ENCODE results near the gene NOL6.
"Not testable (repeated sequence)": the region's sequence is repeated elsewhere in the genome, so short reads cannot be mapped to it uniquely, and the experiment has no call there.

NOL6 gene

DNA sequence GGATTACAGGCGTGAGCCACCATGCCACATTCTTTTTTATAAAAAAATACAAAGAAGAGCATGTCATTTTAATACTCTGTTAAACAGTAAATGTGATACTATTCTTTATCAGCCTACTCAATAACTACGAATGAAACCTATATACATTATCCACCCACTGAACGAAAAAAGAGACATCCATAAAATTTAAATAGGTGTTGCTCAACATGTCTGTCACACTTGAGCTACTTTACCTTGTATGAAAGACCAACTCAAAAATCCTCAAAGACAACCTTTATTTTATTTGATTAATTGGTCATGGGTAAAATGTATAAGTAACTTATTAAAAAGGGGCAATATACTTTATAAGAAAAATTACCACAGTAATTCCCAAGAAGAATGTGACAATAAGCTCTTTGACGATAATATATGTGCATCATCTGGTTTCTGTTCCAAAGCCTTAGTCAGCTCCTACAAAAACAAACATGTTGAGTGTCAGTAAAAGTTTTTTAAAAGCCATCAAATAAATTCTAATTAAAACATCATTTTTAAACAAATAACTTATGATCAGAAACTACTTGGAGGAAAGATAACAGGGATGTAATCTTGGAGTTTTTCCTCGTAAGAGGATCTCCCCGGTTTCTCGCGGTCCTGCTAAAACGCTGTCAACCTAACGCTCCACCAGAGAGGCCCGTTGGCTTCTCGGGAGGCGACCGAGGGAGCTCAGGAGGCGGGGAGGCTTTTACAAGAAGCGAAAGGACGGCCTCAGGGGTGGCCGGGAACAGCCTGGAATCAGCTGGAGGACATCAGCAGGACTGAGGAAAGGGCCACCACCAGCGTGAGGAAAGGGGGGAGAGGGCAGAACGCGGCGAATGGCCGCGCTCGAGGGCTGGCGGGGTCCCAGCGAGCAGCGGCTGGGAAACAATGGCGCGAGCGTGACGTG lies 36.8 kb upstream of the NOL6 start:
- POLR2A ChIA-PET: interaction anchor here (0.6 kb wide), 1 partner anchor 30 kb away, joined by 3 read pairs; no protein-coding TSS in a partner anchor
- CTCF ChIA-PET: interaction anchor here (0.8 to 1.3 kb wide), 2 partner anchors 37 to 95 kb away, joined by 3 read pairs; partner anchors contain the start of gene NOL6
- DNase-seq (ENCODE audit: low read depth, low spot score): no peak
- H3K4me3 ChIP-seq (ENCODE audit: low read depth, low read length): peak overlapping the region; percentile 70
- TF ChIP-seq, protein P1, sequence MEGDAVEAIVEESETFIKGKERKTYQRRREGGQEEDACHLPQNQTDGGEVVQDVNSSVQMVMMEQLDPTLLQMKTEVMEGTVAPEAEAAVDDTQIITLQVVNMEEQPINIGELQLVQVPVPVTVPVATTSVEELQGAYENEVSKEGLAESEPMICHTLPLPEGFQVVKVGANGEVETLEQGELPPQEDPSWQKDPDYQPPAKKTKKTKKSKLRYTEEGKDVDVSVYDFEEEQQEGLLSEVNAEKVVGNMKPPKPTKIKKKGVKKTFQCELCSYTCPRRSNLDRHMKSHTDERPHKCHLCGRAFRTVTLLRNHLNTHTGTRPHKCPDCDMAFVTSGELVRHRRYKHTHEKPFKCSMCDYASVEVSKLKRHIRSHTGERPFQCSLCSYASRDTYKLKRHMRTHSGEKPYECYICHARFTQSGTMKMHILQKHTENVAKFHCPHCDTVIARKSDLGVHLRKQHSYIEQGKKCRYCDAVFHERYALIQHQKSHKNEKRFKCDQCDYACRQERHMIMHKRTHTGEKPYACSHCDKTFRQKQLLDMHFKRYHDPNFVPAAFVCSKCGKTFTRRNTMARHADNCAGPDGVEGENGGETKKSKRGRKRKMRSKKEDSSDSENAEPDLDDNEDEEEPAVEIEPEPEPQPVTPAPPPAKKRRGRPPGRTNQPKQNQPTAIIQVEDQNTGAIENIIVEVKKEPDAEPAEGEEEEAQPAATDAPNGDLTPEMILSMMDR (IDR thresholded peaks at IDR 0.05; ENCODE audit: insufficient read depth, low read length, missing control alignments): no peak

DNA sequence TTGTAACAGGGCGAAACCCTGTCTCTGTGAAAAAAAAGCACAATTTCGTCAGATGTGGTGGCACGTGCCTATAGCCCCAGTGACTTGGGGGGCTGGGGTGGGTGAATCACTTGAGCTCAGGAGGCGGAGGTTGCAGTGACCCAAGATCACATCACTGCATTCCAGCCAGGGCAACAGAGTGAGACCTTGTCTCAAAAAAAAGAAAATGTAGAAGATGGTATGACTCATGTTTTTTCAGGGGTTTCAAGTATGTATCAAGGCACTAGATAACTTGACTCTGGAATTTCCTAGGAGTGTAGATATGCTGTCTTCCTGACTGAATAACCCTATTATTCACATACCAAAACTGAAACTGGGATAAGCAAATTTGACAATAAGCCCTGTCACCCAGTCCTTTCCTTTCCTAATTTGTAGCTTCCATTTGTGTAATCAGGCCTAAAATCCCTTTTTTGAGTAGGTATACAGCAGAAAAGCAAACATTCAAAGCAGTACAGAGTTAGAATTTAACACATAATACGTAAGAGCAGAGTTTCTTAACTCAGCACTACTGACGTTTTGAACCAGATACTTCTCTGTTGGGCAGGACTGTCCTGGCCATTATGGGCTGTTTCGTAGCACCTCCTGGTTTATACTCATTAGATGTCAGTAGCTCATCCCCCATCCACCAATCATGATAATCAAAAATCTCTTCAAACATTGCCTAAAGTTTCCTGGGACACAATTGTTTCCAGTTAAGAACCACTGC lies 33.1 kb upstream of the NOL6 start:
- TF ChIP-seq, protein P1 (IDR thresholded peaks at IDR 0.05; ENCODE audit: insufficient read depth, low read length, missing control alignments): no peak
- CTCF ChIA-PET: interaction anchor here (1.2 kb wide), 2 partner anchors 10 to 18 kb away, joined by 4 to 5 read pairs; no protein-coding TSS in a partner anchor
- H3K4me3 ChIP-seq (ENCODE audit: low read depth, low read length): peak overlapping the region; percentile 41
- POLR2A ChIA-PET: interaction anchor here (0.9 kb wide), 1 partner anchor 18 kb away, joined by 3 read pairs; no protein-coding TSS in a partner anchor
- peak; percentile 89 for DNase-seq (ENCODE audit: low read depth, low spot score)

- TF ChIP-seq, protein P1 (IDR thresholded peaks at IDR 0.05; ENCODE audit: insufficient read depth, low read length, missing control alignments): no peak
- ChIA-PET CTCF (interaction anchor here (1.8 kb wide), 1 partner anchor 10 kb away, joined by 8 read pairs; no protein-coding TSS in a partner anchor), POLR2A (no interaction called here)
- no peak overlapping the region for H3K4me3 ChIP-seq (ENCODE audit: low read depth, low read length)
- no peak for DNase-seq (ENCODE audit: low read depth, low spot score)
Observed at GRCh38 chr9:33498387-33498786, 24.7 kb upstream of the NOL6 start.

- H3K4me3 ChIP-seq (ENCODE audit: low read depth, low read length); CTCF ChIA-PET; POLR2A ChIA-PET; DNase-seq (ENCODE audit: low read depth, low spot score): not testable (repeated sequence)
Observed at GRCh38 chr9:33493819-33494218, 20.1 kb upstream of the NOL6 start.

- TF ChIP-seq, protein P1 (IDR thresholded peaks at IDR 0.05; ENCODE audit: insufficient read depth, low read length, missing control alignments): no peak
- peak; percentile 26 for DNase-seq (ENCODE audit: low read depth, low spot score)
- no peak overlapping the region for H3K4me3 ChIP-seq (ENCODE audit: low read depth, low read length)
- ChIA-PET POLR2A (interaction anchor here (0.8 to 0.9 kb wide), 2 partner anchors 15 to 18 kb away, joined by 3 to 4 read pairs; partner anchors contain the start of gene NOL6), CTCF (interaction anchor here (1.5 to 1.9 kb wide), 4 partner anchors 9 to 36 kb away, joined by 4 to 10 read pairs (median 8); partner anchors contain the start of gene NOL6)
Observed at GRCh38 chr9:33489066-33489465, 15.3 kb upstream of the NOL6 start.

GRCh38 chr9:33485312-33485711 lies 11.6 kb upstream of the NOL6 start:
- POLR2A ChIA-PET; DNase-seq (ENCODE audit: low read depth, low spot score); CTCF ChIA-PET: not testable (repeated sequence)

GRCh38 chr9:33480976-33481375 lies 7.3 kb upstream of the NOL6 start:
- CTCF ChIA-PET: interaction anchor here (4.0 kb wide), 1 partner anchor 14 kb away, joined by 21 read pairs; no protein-coding TSS in a partner anchor
- TF ChIP-seq, protein P1 (IDR thresholded peaks at IDR 0.05; ENCODE audit: insufficient read depth, low read length, missing control alignments): no peak
- POLR2A ChIA-PET: interaction anchor here (0.7 kb wide), 1 partner anchor 30 kb away, joined by 3 read pairs; no protein-coding TSS in a partner anchor
- DNase-seq (ENCODE audit: low read depth, low spot score): no peak
- H3K4me3 ChIP-seq (ENCODE audit: low read depth, low read length): no peak overlapping the region

More at GRCh38 chr9:33485312-33485711, 11.6 kb upstream of the NOL6 start:
- H3K4me3 ChIP-seq (ENCODE audit: low read depth, low read length): not testable (repeated sequence)
